ENCODE results near the gene CCDC82.
A peak's percentile ranks its signal among the peaks of the same experiment; 100 is the strongest.
"Not testable (repeated sequence)": the region's sequence is repeated elsewhere in the genome, so short reads cannot be mapped to it uniquely, and the experiment has no call there.

Gene CCDC82

GRCh38 chr11:96389720-96390487 lies at the start of gene CCDC82, which contains the start of gene JRKL:
Gene CCDC82 (minus strand): TSS chr11:96389912. CDS start chr11:96384747, 5,165 bp downstream.
Gene JRKL (plus strand): TSS chr11:96390013. CDS start chr11:96390650, 637 bp downstream.
- Histone ChIP-seq H3K4me3 (ENCODE audit: low read length) (peak within 1 kb of the TSS; percentile 73), H3K36me3 (ENCODE audit: control insufficient read depth, low read depth, low read length) (peaks cover 3% of the 10 kb centered on the region), H3K9me3 (ENCODE audit: control insufficient read depth, low read depth, low read length) (no peaks in the 10 kb centered on the region), H3K4me1 (ENCODE audit: control insufficient read depth, low read depth, low read length) (peaks cover 3% of the 10 kb centered on the region), H3K27ac (ENCODE audit: low read length) (peak within 1 kb of the TSS; percentile 65), H3K27me3 (ENCODE audit: control insufficient read depth, insufficient read depth, low read length) (no peaks in the 10 kb centered on the region), H3K9ac (ENCODE audit: low read length) (peak within 1 kb of the TSS; percentile 85)

- H3K27me3 ChIP-seq (ENCODE audit: control insufficient read depth, insufficient read depth, low read length); H3K27ac ChIP-seq (ENCODE audit: low read length); H3K36me3 ChIP-seq (ENCODE audit: control insufficient read depth, low read depth, low read length); H3K4me1 ChIP-seq (ENCODE audit: control insufficient read depth, low read depth, low read length); H3K4me3 ChIP-seq (ENCODE audit: low read length); H3K9me3 ChIP-seq (ENCODE audit: control insufficient read depth, low read depth, low read length); H3K9ac ChIP-seq (ENCODE audit: low read length): not testable (repeated sequence)
Measured at GRCh38 chr11:96432654-96433053, 42.9 kb upstream of the CCDC82 start.

- peaks cover 6% of the 10 kb centered on the region for H3K4me1 ChIP-seq (ENCODE audit: control insufficient read depth, low read depth, low read length)
- no peaks in the 10 kb centered on the region for H3K27me3 ChIP-seq (ENCODE audit: control insufficient read depth, insufficient read depth, low read length)
- H3K27ac ChIP-seq (ENCODE audit: low read length) = no peak overlapping the region
- H3K9me3 ChIP-seq (ENCODE audit: control insufficient read depth, low read depth, low read length) = no peaks in the 10 kb centered on the region
- no peak overlapping the region for H3K9ac ChIP-seq (ENCODE audit: low read length)
- H3K4me3 ChIP-seq (ENCODE audit: low read length) = no peak overlapping the region
- H3K36me3 ChIP-seq (ENCODE audit: control insufficient read depth, low read depth, low read length) = no peaks in the 10 kb centered on the region
Measured at GRCh38 chr11:96430668-96431067, 41.0 kb upstream of the CCDC82 start.

- Histone ChIP-seq H3K27ac (ENCODE audit: low read length) (no peak overlapping the region), H3K4me3 (ENCODE audit: low read length) (no peak overlapping the region), H3K27me3 (ENCODE audit: control insufficient read depth, insufficient read depth, low read length) (no peaks in the 10 kb centered on the region), H3K4me1 (ENCODE audit: control insufficient read depth, low read depth, low read length) (peaks cover 6% of the 10 kb centered on the region), H3K36me3 (ENCODE audit: control insufficient read depth, low read depth, low read length) (no peaks in the 10 kb centered on the region), H3K9ac (ENCODE audit: low read length) (no peak overlapping the region), H3K9me3 (ENCODE audit: control insufficient read depth, low read depth, low read length) (no peaks in the 10 kb centered on the region)
Measured at GRCh38 chr11:96424693-96425092, 35.0 kb upstream of the CCDC82 start.

GRCh38 chr11:96413408-96413807 lies 23.7 kb upstream of the CCDC82 start:
- Histone ChIP-seq H3K27ac (ENCODE audit: low read length) (no peak overlapping the region), H3K9me3 (ENCODE audit: control insufficient read depth, low read depth, low read length) (peaks cover 4% of the 10 kb centered on the region), H3K4me1 (ENCODE audit: control insufficient read depth, low read depth, low read length) (no peaks in the 10 kb centered on the region), H3K27me3 (ENCODE audit: control insufficient read depth, insufficient read depth, low read length) (no peaks in the 10 kb centered on the region), H3K9ac (ENCODE audit: low read length) (no peak overlapping the region), H3K36me3 (ENCODE audit: control insufficient read depth, low read depth, low read length) (no peaks in the 10 kb centered on the region), H3K4me3 (ENCODE audit: low read length) (no peak overlapping the region)

GRCh38 chr11:96412761-96413381 lies 23.2 kb upstream of the CCDC82 start:
- Histone ChIP-seq H3K9me3 (ENCODE audit: control insufficient read depth, low read depth, low read length) (peaks cover 4% of the 10 kb centered on the region), H3K9ac (ENCODE audit: low read length) (no peak overlapping the region), H3K27me3 (ENCODE audit: control insufficient read depth, insufficient read depth, low read length) (no peaks in the 10 kb centered on the region)

GRCh38 chr11:96411412-96411811 lies 21.7 kb upstream of the CCDC82 start:
- not testable (repeated sequence) for H3K36me3 ChIP-seq (ENCODE audit: control insufficient read depth, low read depth, low read length); H3K27me3 ChIP-seq (ENCODE audit: control insufficient read depth, insufficient read depth, low read length); H3K4me1 ChIP-seq (ENCODE audit: control insufficient read depth, low read depth, low read length); H3K27ac ChIP-seq (ENCODE audit: low read length); H3K9me3 ChIP-seq (ENCODE audit: control insufficient read depth, low read depth, low read length)
- H3K4me3 ChIP-seq (ENCODE audit: low read length) = peak overlapping the region; percentile 47
- H3K9ac ChIP-seq (ENCODE audit: low read length) = peak overlapping the region; percentile 50

More at GRCh38 chr11:96412761-96413381, 23.2 kb upstream of the CCDC82 start:
- Histone ChIP-seq H3K4me3 (ENCODE audit: low read length) (no peak overlapping the region), H3K27ac (ENCODE audit: low read length) (no peak overlapping the region), H3K4me1 (ENCODE audit: control insufficient read depth, low read depth, low read length) (no peaks in the 10 kb centered on the region), H3K36me3 (ENCODE audit: control insufficient read depth, low read depth, low read length) (no peaks in the 10 kb centered on the region)

GRCh38 chr11:96400697-96401096 lies 11.0 kb upstream of the CCDC82 start:
- Histone ChIP-seq H3K27ac (ENCODE audit: low read length) (no peak overlapping the region), H3K4me1 (ENCODE audit: control insufficient read depth, low read depth, low read length) (no peaks in the 10 kb centered on the region), H3K27me3 (ENCODE audit: control insufficient read depth, insufficient read depth, low read length) (no peaks in the 10 kb centered on the region), H3K9me3 (ENCODE audit: control insufficient read depth, low read depth, low read length) (no peaks in the 10 kb centered on the region), H3K4me3 (ENCODE audit: low read length) (no peak overlapping the region), H3K36me3 (ENCODE audit: control insufficient read depth, low read depth, low read length) (no peaks in the 10 kb centered on the region), H3K9ac (ENCODE audit: low read length) (no peak overlapping the region)

- no peaks in the 10 kb centered on the region for H3K4me1 ChIP-seq (ENCODE audit: control insufficient read depth, low read depth, low read length)
- no peak overlapping the region for H3K27ac ChIP-seq (ENCODE audit: low read length)
- H3K36me3 ChIP-seq (ENCODE audit: control insufficient read depth, low read depth, low read length) = no peaks in the 10 kb centered on the region
- no peaks in the 10 kb centered on the region for H3K9me3 ChIP-seq (ENCODE audit: control insufficient read depth, low read depth, low read length)
- H3K4me3 ChIP-seq (ENCODE audit: low read length) = no peak overlapping the region
- H3K9ac ChIP-seq (ENCODE audit: low read length) = no peak overlapping the region
- H3K27me3 ChIP-seq (ENCODE audit: control insufficient read depth, insufficient read depth, low read length) = no peaks in the 10 kb centered on the region
Measured at GRCh38 chr11:96397863-96398262, 8.2 kb upstream of the CCDC82 start.

GRCh38 chr11:96396637-96397036 lies 6.9 kb upstream of the CCDC82 start:
- Histone ChIP-seq H3K4me1 (ENCODE audit: control insufficient read depth, low read depth, low read length) (no peaks in the 10 kb centered on the region), H3K9ac (ENCODE audit: low read length) (no peak overlapping the region), H3K4me3 (ENCODE audit: low read length) (no peak overlapping the region), H3K36me3 (ENCODE audit: control insufficient read depth, low read depth, low read length) (no peaks in the 10 kb centered on the region), H3K27me3 (ENCODE audit: control insufficient read depth, insufficient read depth, low read length) (no peaks in the 10 kb centered on the region), H3K27ac (ENCODE audit: low read length) (no peak overlapping the region), H3K9me3 (ENCODE audit: control insufficient read depth, low read depth, low read length) (no peaks in the 10 kb centered on the region)

- no peaks in the 10 kb centered on the region for H3K9me3 ChIP-seq (ENCODE audit: control insufficient read depth, low read depth, low read length)
- H3K9ac ChIP-seq (ENCODE audit: low read length) = no peak overlapping the region
- H3K36me3 ChIP-seq (ENCODE audit: control insufficient read depth, low read depth, low read length) = no peaks in the 10 kb centered on the region
- H3K4me3 ChIP-seq (ENCODE audit: low read length) = no peak overlapping the region
- H3K27ac ChIP-seq (ENCODE audit: low read length) = no peak overlapping the region
- no peaks in the 10 kb centered on the region for H3K27me3 ChIP-seq (ENCODE audit: control insufficient read depth, insufficient read depth, low read length)
- no peaks in the 10 kb centered on the region for H3K4me1 ChIP-seq (ENCODE audit: control insufficient read depth, low read depth, low read length)
Measured at GRCh38 chr11:96394773-96395172, 5.1 kb upstream of the CCDC82 start.
